Pancreas (tissue), 10 donors: ENCODE measurements around the gene ZNF180. TPM values are rescaled to one million over a fixed set of nuclear protein-coding genes. Genes with fewer than 3 reads are reported as not detected.
"Not testable (repeated sequence)": the region's sequence is repeated elsewhere in the genome, so short reads cannot be mapped to it uniquely, and the experiment has no call there.

Experiments used
- ATAC-seq, 4 donors: fragments of 200-7000 bp; cut with Tn5 transposase; one replicate each; pipeline versions ENCODE4 v1.8.0 to v1.9.1; 2020; ENCODE audit warnings: mild to moderate bottlenecking in 4 of 4, moderate library complexity in 4 of 4
- DNase-seq, 6 donors: peaks; one replicate each; pipeline ENCODE4 v3.0.0-alpha.2; 2020
- FAIRE-seq: peaks from 2 replicates; lab custom pipeline; 2012; peaks lifted over from hg19 to GRCh38; lab: Jason Lieb, UNC
- H3K27ac ChIP-seq, 4 donors: fragments of 200-600 bp; sonication (generic); 1 replicate in 3 of 4; 2 replicates in 1 of 4; pipeline versions ENCODE4 v1.5.0 to v1.8.0; 2020
- H3K27me3 ChIP-seq, 4 donors: fragments of 200-600 bp; one replicate each; pipeline ENCODE4 v1.8.0; 2021
- H3K36me3 ChIP-seq, 3 donors: fragments of 200-600 bp; sonication (generic) in 1 of 3; one replicate each; pipeline versions ENCODE4 v1.5.0 to v1.8.0; 2020 to 2021
- H3K4me1 ChIP-seq, 3 donors: fragments of 200-600 bp; one replicate each; pipeline ENCODE4 v1.8.0; 2021
- H3K4me3 ChIP-seq, 4 donors: fragments of 200-600 bp; sonication (generic) in 2 of 4; one replicate each; pipeline versions ENCODE4 v1.5.0 to v1.8.0; 2020 to 2021
- H3K9me3 ChIP-seq, 4 donors: fragments of 200-600 bp; one replicate each; pipeline ENCODE4 v1.8.0; 2021
- WGBS, 2 donors: extraction: QIAGEN DNeasy Blood & Tissue Kit; methylation state at CpG; one replicate each; pipeline ENCODE4 v1.1.7; 2013; 5-methylcytosine and 5-hydroxymethylcytosine counted together
- intact Hi-C, 3 donors: fragments of 100-400 bp; cut with DNase I; formaldehyde crosslinking; loops; one replicate each; pipeline versions ENCODE4 v1.11.1 to v1.14.2; 2022
- polyA plus RNA-seq, 2 donors: library from polyadenylated mRNA; stranded (reverse); fragments of 200-250 nt; gene quantifications; one replicate each; pipeline ENCODE4 v1.2.3, GENCODE V29; 2013
- total RNA-seq, 6 donors: library from RNA; stranded (reverse); fragmentation: NEBNext Ultra II Directional in 4 of 6; extraction: Animal tissue kit (Norgen Biotek cat#: 25700) in 4 of 6; gene quantifications; one replicate each; pipeline versions ENCODE4 v1.2.1 to v1.2.4, GENCODE V29; 2021 to 2023
- TF ChIP-seq, protein P1 (sequence below), 4 donors: fragments of 200-600 bp; sonication (generic) in 3 of 4; IDR thresholded peaks; one replicate each; pipeline versions ENCODE4 v1.5.0 to v1.8.0; 2021; ENCODE audit warnings: antibody characterized with exemption in 4 of 4
- donor health status: healthy with polysubstance abuse.
- donor health status: DM: no; HTN: no; CAD: no; lungs with moderate emphysema.
- donor health status: DM: no; HTN: no; CAD: no.
- donor health status: control.
- donor health status: control.
- donor health status: Bipolar disorder and iron deficiency.
- donor health status: DM: yes; HTN: yes; CAD: no.
- donor health status: DM: no; HTN: no; CAD: no.
- donor health status: DM: no; HTN: no; CAD: no.
- donor health status: DM: yes; HTN: yes; CAD: no.

Gene ZNF180
- total and polyA plus RNA-seq, 8 donors = 2.6 to 5.8 (median 3.6) TPM

- H3K9me3 ChIP-seq, FAIRE-seq: not testable (repeated sequence)
- WGBS, 2 donors = 66 to 74% methylated on average over 5 to 12 of the region's 13 CpGs
Observed at GRCh38 chr19:44456016-44456415, 44.3 kb downstream of the ZNF180 start.

DNA sequence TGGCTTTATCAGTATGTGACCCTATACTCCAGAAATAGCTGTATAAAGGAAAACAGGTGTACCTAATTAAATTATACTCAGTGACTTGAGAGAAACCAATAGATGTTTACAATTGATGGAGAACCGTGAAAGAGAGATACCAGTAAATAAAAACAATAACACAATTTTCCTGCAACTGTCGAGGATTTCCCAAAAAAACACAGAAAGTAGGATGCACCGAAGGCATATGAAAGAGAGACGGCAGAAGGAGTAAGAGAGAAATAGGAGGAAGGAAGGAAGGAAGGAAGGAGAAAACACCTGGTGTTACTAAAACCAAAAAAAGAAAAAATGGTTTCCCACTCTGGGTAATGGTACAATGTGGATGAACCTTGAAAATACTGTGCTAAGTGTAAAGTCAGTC is 45.2 kb downstream of the ZNF180 start:
- no peak overlapping the region for H3K27ac ChIP-seq
- H3K9me3 ChIP-seq = no peaks in the 10 kb centered on the region
- no peaks in the 10 kb centered on the region for H3K4me1 ChIP-seq
- ATAC-seq (no peak), FAIRE-seq (no peak), DNase-seq (no peak)
- intact Hi-C loops = no loop called here
- H3K36me3 ChIP-seq = no peaks in the 10 kb centered on the region
- no peak overlapping the region for H3K4me3 ChIP-seq
- H3K27me3 ChIP-seq = no peaks in the 10 kb centered on the region
- 37 to 57% methylated on average over 4 of the region's 4 CpGs for WGBS, 2 donors
- TF ChIP-seq, protein P1, sequence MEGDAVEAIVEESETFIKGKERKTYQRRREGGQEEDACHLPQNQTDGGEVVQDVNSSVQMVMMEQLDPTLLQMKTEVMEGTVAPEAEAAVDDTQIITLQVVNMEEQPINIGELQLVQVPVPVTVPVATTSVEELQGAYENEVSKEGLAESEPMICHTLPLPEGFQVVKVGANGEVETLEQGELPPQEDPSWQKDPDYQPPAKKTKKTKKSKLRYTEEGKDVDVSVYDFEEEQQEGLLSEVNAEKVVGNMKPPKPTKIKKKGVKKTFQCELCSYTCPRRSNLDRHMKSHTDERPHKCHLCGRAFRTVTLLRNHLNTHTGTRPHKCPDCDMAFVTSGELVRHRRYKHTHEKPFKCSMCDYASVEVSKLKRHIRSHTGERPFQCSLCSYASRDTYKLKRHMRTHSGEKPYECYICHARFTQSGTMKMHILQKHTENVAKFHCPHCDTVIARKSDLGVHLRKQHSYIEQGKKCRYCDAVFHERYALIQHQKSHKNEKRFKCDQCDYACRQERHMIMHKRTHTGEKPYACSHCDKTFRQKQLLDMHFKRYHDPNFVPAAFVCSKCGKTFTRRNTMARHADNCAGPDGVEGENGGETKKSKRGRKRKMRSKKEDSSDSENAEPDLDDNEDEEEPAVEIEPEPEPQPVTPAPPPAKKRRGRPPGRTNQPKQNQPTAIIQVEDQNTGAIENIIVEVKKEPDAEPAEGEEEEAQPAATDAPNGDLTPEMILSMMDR (IDR thresholded peaks at IDR 0.05) = no peak

More at GRCh38 chr19:44456016-44456415, 44.3 kb downstream of the ZNF180 start:
- intact Hi-C loops, H3K36me3 ChIP-seq, H3K27me3 ChIP-seq, H3K27ac ChIP-seq, ATAC-seq, H3K4me1 ChIP-seq, H3K4me3 ChIP-seq, DNase-seq: not testable (repeated sequence)

GRCh38 chr19:44452367-44452766 is 48.0 kb downstream of the ZNF180 start:
- DNase-seq = no peak
- no peaks in the 10 kb centered on the region for H3K36me3 ChIP-seq
- no peak for FAIRE-seq
- ATAC-seq = no peak
- H3K27me3 ChIP-seq = no peaks in the 10 kb centered on the region
- no peaks in the 10 kb centered on the region for H3K9me3 ChIP-seq
- H3K4me3 ChIP-seq = no peak overlapping the region
- 76 to 95% methylated on average over 4 of the region's 4 CpGs for WGBS, 2 donors
- no peak overlapping the region for H3K27ac ChIP-seq
- peaks cover 0 to 4% (median 3%) of the 10 kb centered on the region in 3 donors for H3K4me1 ChIP-seq
- intact Hi-C loops = no loop called here
- TF ChIP-seq, protein P1 (IDR thresholded peaks at IDR 0.05) = no peak

DNA sequence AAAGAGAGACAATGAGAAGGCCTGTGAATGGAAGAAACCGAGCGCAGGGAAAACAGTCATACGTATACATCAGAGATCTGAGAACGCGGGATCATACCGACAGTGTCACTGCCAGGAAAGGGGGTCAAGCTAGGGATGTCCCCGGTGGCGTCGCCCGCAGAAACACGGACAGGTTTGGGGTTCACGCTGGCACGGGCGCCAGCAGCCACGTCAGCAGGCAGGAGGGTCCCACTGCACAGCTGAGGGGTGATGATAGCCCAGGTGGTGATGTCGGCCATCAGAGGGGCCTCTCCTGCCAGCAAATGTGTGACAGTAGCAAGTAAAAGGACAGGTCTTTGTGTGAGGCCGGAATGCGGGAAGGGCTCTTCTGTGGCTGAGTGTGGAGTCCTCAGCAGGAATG is 48.6 kb downstream of the ZNF180 start:
- H3K27me3 ChIP-seq = no peaks in the 10 kb centered on the region
- H3K4me3 ChIP-seq = no peak overlapping the region
- no peaks in the 10 kb centered on the region for H3K36me3 ChIP-seq
- no peaks in the 10 kb centered on the region for H3K9me3 ChIP-seq
- H3K27ac ChIP-seq = no peak overlapping the region
- no peak for ATAC-seq
- DNase-seq = no peak
- no peak for FAIRE-seq
- WGBS, 2 donors = 82 to 83% methylated on average over 18 of the region's 18 CpGs
- TF ChIP-seq, protein P1 (IDR thresholded peaks at IDR 0.05) = no peak
- intact Hi-C loops = no loop called here
- peaks cover 0 to 4% (median 3%) of the 10 kb centered on the region in 3 donors for H3K4me1 ChIP-seq

GRCh38 chr19:44447916-44448674 is 52.2 kb downstream of the ZNF180 start, which contains the start of gene ZNF229:
Gene ZNF229 (minus strand): TSS chr19:44448472. CDS start chr19:44442847, 5,625 bp downstream.
- no peak for FAIRE-seq
- peak; percentile 100 for ATAC-seq
- Histone ChIP-seq H3K27ac (no peak within 1 kb of the TSS), H3K4me3 (peak within 1 kb of the TSS; percentile 43 to 77 (median 71)), H3K27me3 (no peaks in the 10 kb centered on the region), H3K9me3 (no peaks in the 10 kb centered on the region), H3K36me3 (peaks cover 0 to 2% (median 0%) of the 10 kb centered on the region in 3 donors), H3K4me1 (peaks cover 0 to 4% (median 3%) of the 10 kb centered on the region in 3 donors)
- TF ChIP-seq, protein P1 (IDR thresholded peaks at IDR 0.05) = no peak
- peak; percentile 80 to 94 (median 88) for DNase-seq
- intact Hi-C loops = no loop called here
- 3% methylated on average over 45 of the region's 45 CpGs for WGBS, 2 donors
